GM23248 (cell line): ENCODE measurements around the gene LZIC. TPM values are rescaled to one million over a fixed set of nuclear protein-coding genes. Genes with fewer than 3 reads are reported as not detected.
A peak's percentile ranks its signal among the peaks of the same experiment; 100 is the strongest.

ENCODE experiments used
- DNase-seq: peaks from one replicate; pipeline ENCODE4 v3.0.0-alpha.2; 2015
- H2AFZ ChIP-seq: fragments of 200-600 bp; sonication (generic); 2 replicates; pipeline ENCODE4 v1.6.1; 2016; ENCODE audit warnings: antibody characterized with exemption
- H3F3A ChIP-seq: fragments of 200-600 bp; sonication (generic); 2 replicates; pipeline ENCODE4 v1.6.1; 2016; ENCODE audit warnings: mild to moderate bottlenecking, antibody characterized with exemption, mixed run types; ENCODE audit not compliant: insufficient read depth
- H3K27ac ChIP-seq: fragments of 200-600 bp; sonication (generic); 2 replicates; pipeline ENCODE4 v1.5.1; 2016; ENCODE audit warnings: mild to moderate bottlenecking
- H3K27me3 ChIP-seq: fragments of 200-600 bp; sonication (generic); replicated peaks from 2 replicates; pipeline ENCODE4 v1.6.1; 2016; ENCODE audit warnings: mild to moderate bottlenecking; ENCODE audit not compliant: insufficient read depth
- H3K36me3 ChIP-seq: fragments of 200-600 bp; sonication (generic); 2 replicates; pipeline ENCODE4 v1.6.1; 2016; ENCODE audit warnings: low read depth, mild to moderate bottlenecking
- H3K4me1 ChIP-seq: fragments of 200-600 bp; sonication (generic); 2 replicates; pipeline ENCODE4 v1.6.1; 2016; ENCODE audit warnings: mild to moderate bottlenecking; ENCODE audit not compliant: insufficient read depth
- H3K4me2 ChIP-seq: fragments of 200-600 bp; sonication (generic); one replicate; pipeline ENCODE4 v1.6.1; 2016; ENCODE audit warnings: mild to moderate bottlenecking; ENCODE audit not compliant: unreplicated experiment
- H3K4me3 ChIP-seq: fragments of 200-600 bp; sonication (generic); 2 replicates; pipeline ENCODE4 v1.5.1; 2016; ENCODE audit warnings: mild to moderate bottlenecking
- H3K79me2 ChIP-seq: fragments of 200-600 bp; sonication (generic); 2 replicates; pipeline ENCODE4 v1.6.1; 2016; ENCODE audit warnings: mild to moderate bottlenecking; ENCODE audit not compliant: insufficient read depth
- H3K9ac ChIP-seq: fragments of 200-600 bp; sonication (generic); 2 replicates; pipeline ENCODE4 v1.6.1; 2016; ENCODE audit warnings: mild to moderate bottlenecking
- H3K9me2 ChIP-seq: fragments of 200-600 bp; sonication (generic); 2 replicates; pipeline ENCODE4 v1.6.1; 2016; ENCODE audit warnings: mixed run types, mild to moderate bottlenecking, moderate library complexity; ENCODE audit not compliant: insufficient read depth
- H3K9me3 ChIP-seq: fragments of 200-600 bp; sonication (generic); one replicate; pipeline ENCODE4 v1.6.1; 2017; ENCODE audit warnings: low read depth
- H4K20me1 ChIP-seq: fragments of 200-600 bp; sonication (generic); 2 replicates; pipeline ENCODE4 v1.6.0; 2016; ENCODE audit not compliant: insufficient read depth
- EZH2 ChIP-seq: fragments of 200-600 bp; sonication (generic); IDR thresholded peaks from 2 replicates; pipeline ENCODE4 v1.6.1; 2018; ENCODE audit warnings: antibody characterized with exemption, mild to moderate bottlenecking; ENCODE audit not compliant: insufficient read depth, poor library complexity, severe bottlenecking
- EZH2phosphoT487 ChIP-seq: fragments of 200-600 bp; sonication (generic); IDR thresholded peaks from 2 replicates; pipeline ENCODE4 v1.6.1; 2018; ENCODE audit warnings: antibody characterized with exemption, moderate library complexity, mild to moderate bottlenecking, low read depth; ENCODE audit not compliant: insufficient read depth
- WGBS, 2 experiments: methylation state at CpG; one replicate each; pipeline ENCODE4 v1.1.6; 2015 to 2017; ENCODE audit warnings: low lambda C conversion rate in 2 of 2, low coverage in 1 of 2; ENCODE audit errors: missing lambda C conversion rate in 2 of 2; 5-methylcytosine and 5-hydroxymethylcytosine counted together
- in situ Hi-C: fragments of 300-500 bp; cut with MboI; formaldehyde crosslinking; loops from 2 replicates; pipeline ENCODE4 v1.15.0; 2020
- polyA plus RNA-seq: library from polyadenylated mRNA; unstranded; fragments of >200 nt; fragmentation: Nextera tagmentation; extraction: Ambion mirVana; gene quantifications from 2 replicates; pipeline ENCODE4 v1.2.1, GENCODE V29; 2016
- total RNA-seq: library from RNA; depleted of rRNA; stranded (reverse); fragments of >200 nt; shearing (Covaris generic); gene quantifications from 2 replicates; pipeline ENCODE4 v1.2.3, GENCODE V29; 2014

The LZIC gene
- total and polyA plus RNA-seq, 2 experiments from 2014 or later, result 24.0 to 26.0 TPM

- H3K27ac ChIP-seq, result peak overlapping the region; percentile 64
- no peaks in the 10 kb centered on the region for H3K27me3 ChIP-seq
- no peaks in the 10 kb centered on the region for H4K20me1 ChIP-seq
- H2AFZ ChIP-seq, result peak overlapping the region; percentile 44; the same call in 1 of the 2 replicates
- no peaks in the 10 kb centered on the region for H3K79me2 ChIP-seq
- H3K36me3 ChIP-seq, result no peaks in the 10 kb centered on the region
- H3K9me2 ChIP-seq, result no peaks in the 10 kb centered on the region
- peak; percentile 94 for DNase-seq
- H3K9me3 ChIP-seq, result no peaks in the 10 kb centered on the region
- H3K4me2 ChIP-seq, result peak overlapping the region; percentile 54
- H3F3A ChIP-seq, result peaks cover 39% of the 10 kb centered on the region
- in situ Hi-C loops, result no loop called here
- H3K4me3 ChIP-seq, result peak overlapping the region; percentile 60
- H3K9ac ChIP-seq, result peak overlapping the region; percentile 60
- WGBS, 2 experiments, result 67 to 68% methylated on average over 13 to 14 of the region's 14 CpGs
- no peak for TF ChIP-seq EZH2
- peaks cover 42% of the 10 kb centered on the region for H3K4me1 ChIP-seq
These were observed 50.3 kb downstream of the LZIC start for GRCh38 chr1:9892563-9893528.

- Histone ChIP-seq H3K9me2 (no peaks in the 10 kb centered on the region), H4K20me1 (no peaks in the 10 kb centered on the region), H3K27ac (no peak overlapping the region), H3K4me3 (no peak overlapping the region), H3K36me3 (no peaks in the 10 kb centered on the region), H3K4me1 (peaks cover 42% of the 10 kb centered on the region), H3K4me2 (no peak overlapping the region), H3K9me3 (no peaks in the 10 kb centered on the region), H3K9ac (no peak overlapping the region), H3K27me3 (no peaks in the 10 kb centered on the region), H3F3A (peaks cover 39% of the 10 kb centered on the region), H2AFZ (no peak overlapping the region), H3K79me2 (no peaks in the 10 kb centered on the region)
- TF ChIP-seq EZH2phosphoT487, result no peak
- TF ChIP-seq EZH2, result no peak
- 44 to 48% methylated on average over 5 of the region's 5 CpGs for WGBS, 2 experiments
- in situ Hi-C loops, result no loop called here
- peak; percentile 14 for DNase-seq
These were observed 52.0 kb downstream of the LZIC start for GRCh38 chr1:9891207-9891606.

GRCh38 chr1:9890224-9890731, 52.9 kb downstream of the LZIC start:
- WGBS, 2 experiments, result 13 to 19% methylated on average over 6 of the region's 6 CpGs
- no peaks in the 10 kb centered on the region for H3K79me2 ChIP-seq
- no peaks in the 10 kb centered on the region for H3K27me3 ChIP-seq
- peak overlapping the region; percentile 59 for H3K27ac ChIP-seq
- peaks cover 39% of the 10 kb centered on the region for H3F3A ChIP-seq
- in situ Hi-C loops, result no loop called here
- no peaks in the 10 kb centered on the region for H3K9me3 ChIP-seq
- H3K9ac ChIP-seq, result peak overlapping the region; percentile 30
- H3K4me2 ChIP-seq, result peak overlapping the region; percentile 64
- no peak overlapping the region for H3K4me3 ChIP-seq
- DNase-seq, result peak; percentile 95
- H4K20me1 ChIP-seq, result no peaks in the 10 kb centered on the region
- H3K36me3 ChIP-seq, result no peaks in the 10 kb centered on the region
- no peak overlapping the region for H2AFZ ChIP-seq
- no peaks in the 10 kb centered on the region for H3K9me2 ChIP-seq
- H3K4me1 ChIP-seq, result peaks cover 42% of the 10 kb centered on the region
- TF ChIP-seq EZH2, result no peak
- no peak for TF ChIP-seq EZH2phosphoT487

GRCh38 chr1:9889411-9889810, 53.8 kb downstream of the LZIC start:
- peaks cover 37% of the 10 kb centered on the region for H3F3A ChIP-seq
- no peak for DNase-seq
- no peaks in the 10 kb centered on the region for H3K36me3 ChIP-seq
- H3K27ac ChIP-seq, result no peak overlapping the region
- 88 to 90% methylated on average over 8 of the region's 8 CpGs for WGBS, 2 experiments
- H4K20me1 ChIP-seq, result no peaks in the 10 kb centered on the region
- no peak overlapping the region for H2AFZ ChIP-seq
- H3K4me3 ChIP-seq, result no peak overlapping the region
- H3K27me3 ChIP-seq, result no peaks in the 10 kb centered on the region
- in situ Hi-C loops, result no loop called here
- H3K9me3 ChIP-seq, result no peaks in the 10 kb centered on the region
- H3K4me2 ChIP-seq, result no peak overlapping the region
- no peak overlapping the region for H3K9ac ChIP-seq
- peaks cover 41% of the 10 kb centered on the region for H3K4me1 ChIP-seq
- TF ChIP-seq EZH2phosphoT487 (no peak), EZH2 (no peak)
- H3K79me2 ChIP-seq, result no peaks in the 10 kb centered on the region
- no peaks in the 10 kb centered on the region for H3K9me2 ChIP-seq
